Activated gamma-delta T cell (primary cell): ENCODE measurements around the gene PRUNE1.

Experiments
- DNase-seq: peaks from one replicate; lab custom pipeline; 2025; lab: John Stamatoyannopoulos, UW
- total RNA-seq, 2 donors: gene quantifications; one replicate each; lab custom pipeline; 2026; lab: John Stamatoyannopoulos, UW

Gene PRUNE1
- total RNA-seq, result 27.3 to 28.6 reads per million in 2 donors

DNA sequence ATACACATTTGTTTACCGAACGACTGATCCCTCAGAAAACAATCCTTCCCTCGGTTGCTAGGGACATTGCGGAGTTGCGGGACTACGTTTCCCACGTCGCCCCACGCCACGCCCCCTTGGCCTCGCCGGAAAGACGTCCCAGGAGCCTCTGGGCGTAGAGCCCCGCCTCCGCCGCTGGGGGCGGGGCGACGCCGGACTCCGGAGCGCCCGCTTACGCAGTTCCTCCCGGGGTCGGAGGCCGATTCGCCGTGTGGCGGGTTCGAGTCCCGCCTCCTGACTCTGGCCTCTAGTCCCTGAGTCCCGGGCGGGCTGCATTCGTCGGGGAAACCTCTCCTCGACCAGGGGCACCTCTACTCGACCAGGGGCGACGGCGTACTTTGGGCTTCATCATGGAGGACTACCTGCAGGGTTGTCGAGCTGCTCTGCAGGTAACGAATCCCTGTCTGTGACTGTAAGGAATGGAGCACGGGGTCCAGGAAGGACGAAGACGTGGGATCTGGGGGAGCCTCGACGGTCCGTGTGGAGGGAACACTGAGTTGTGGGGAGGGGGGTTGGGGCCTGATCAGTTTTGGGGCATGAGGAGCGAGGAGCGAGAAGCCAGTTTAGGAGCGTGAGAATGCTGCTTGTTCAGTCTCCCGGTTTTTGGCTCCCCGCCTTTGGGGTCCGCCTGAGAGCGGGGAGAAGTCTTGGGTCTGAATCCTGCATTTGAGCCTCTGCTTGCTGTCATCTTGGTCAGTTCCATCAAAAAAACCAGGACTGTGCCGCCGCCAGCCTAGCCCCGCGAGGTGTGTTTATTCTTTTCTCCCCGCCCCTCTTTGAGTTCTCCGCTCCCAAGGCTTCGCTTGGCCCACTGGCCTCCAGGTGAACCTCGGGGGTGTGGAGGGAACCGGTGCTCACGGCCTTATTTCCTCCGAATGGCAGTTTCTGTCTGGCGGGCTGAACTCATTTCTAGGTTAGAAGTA, at the start of gene PRUNE1:
PRUNE1 (plus strand) TSS at position 206 of the 962 bp plus-strand sequence; CDS start at position 390, 184 bp downstream.
- peak; percentile 94 for DNase-seq

- no peak for DNase-seq
Observed at GRCh38 chr1:150960646-150961045, 47.6 kb upstream of the PRUNE1 start.

DNA sequence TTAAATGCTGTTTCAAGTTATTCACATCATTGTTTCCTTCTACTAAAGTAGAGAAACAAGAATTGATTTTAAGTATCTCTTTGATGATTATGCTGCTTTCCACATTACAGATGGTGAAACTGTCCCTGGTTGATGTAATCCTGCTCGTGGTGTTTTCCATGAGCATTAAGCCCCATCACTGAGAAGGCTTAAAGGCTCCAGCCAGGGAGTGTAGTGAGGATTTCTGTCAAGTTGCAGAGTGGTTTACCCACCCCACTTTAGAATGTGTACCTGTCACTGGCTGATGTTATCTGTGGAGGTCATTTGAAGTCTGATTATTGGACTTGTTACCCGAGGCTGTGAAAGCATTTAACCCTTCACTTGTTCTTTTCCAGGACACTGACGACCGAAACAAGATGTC, 46.5 kb upstream of the PRUNE1 start:
- no peak for DNase-seq

DNA sequence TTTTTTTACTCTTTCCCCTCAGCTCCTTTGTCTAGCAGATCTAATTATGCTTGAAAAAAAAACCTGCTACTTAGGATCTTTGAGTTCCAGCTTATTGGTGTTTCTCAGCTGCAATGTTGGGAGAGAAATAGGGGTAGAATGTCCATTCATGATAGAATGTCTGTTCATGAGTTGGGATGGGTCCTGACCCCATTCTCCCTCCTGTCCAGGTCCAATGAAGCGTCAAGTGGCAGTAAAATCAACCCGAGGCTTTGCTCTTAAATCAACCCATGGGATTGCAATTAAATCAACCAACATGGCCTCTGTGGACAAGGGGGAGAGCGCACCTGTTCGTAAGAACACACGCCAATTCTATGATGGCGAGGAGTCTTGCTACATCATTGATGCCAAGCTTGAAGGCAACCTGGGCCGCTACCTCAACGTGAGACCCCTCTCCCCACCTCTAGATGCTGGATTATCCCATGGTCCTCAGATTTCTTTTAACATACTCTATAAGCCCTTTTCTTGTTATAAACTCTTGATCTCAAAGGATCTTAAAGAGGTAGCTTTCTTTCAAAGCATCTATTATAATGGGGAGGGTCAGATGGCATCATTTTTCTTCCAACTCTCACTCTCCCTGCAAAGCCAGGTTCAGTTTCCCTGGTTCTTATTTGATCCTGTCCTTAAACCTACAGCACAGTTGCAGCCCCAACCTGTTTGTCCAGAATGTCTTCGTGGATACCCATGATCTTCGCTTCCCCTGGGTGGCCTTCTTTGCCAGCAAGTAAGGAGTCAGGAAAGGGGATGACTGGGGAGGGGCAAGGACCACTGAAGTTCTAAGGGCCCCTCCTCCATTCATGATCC, 44.7 kb upstream of the PRUNE1 start:
- no peak for DNase-seq

GRCh38 chr1:150964164-150964489, 44.1 kb upstream of the PRUNE1 start:
- no peak for DNase-seq

DNA sequence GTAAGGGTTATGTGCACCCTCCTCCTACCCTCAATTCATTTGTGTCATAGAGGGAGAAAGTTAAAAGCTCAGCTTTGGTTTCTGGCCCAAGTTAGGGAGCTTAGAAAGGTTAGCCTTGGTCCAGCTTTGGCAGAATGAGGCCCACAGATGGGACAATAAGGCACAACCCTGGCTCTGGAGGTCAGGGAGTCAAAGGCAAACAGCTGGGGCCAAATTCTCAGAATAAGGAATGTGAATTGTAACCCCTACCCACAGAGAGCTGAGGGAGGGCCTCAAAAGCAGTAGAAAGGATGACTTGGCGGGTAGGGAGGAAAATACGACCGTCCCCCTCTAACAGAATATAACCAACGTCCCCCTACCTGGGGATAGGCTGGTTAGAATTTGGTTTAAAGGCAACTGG, 42.6 kb upstream of the PRUNE1 start:
- DNase-seq, result no peak

- DNase-seq, result no peak
Observed at GRCh38 chr1:150966011-150966410, 42.2 kb upstream of the PRUNE1 start.

- DNase-seq, result no peak
Observed at GRCh38 chr1:150967936-150968335, 40.3 kb upstream of the PRUNE1 start.

DNA sequence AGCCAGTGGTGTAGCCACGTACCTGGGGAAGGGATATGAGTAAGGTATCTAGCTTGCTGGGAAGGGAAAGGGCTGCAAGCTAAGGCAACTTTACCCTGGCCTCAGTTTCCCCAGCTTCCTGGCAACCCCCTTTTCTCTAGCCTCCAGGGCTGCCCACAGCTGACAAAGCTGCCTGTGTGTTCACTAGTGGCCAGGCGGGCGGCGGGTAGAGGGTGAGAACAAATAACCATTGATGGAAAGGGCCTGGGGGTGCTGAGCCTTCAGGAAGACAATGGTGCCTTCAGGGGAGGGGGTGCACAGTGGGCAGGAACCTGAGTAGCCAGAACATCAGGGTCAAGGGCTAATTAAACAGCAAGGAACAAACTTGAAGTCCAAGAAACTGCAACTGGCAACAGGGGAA, 39.8 kb upstream of the PRUNE1 start:
- no peak for DNase-seq

- DNase-seq, result no peak
Observed at GRCh38 chr1:150969626-150970025, 38.6 kb upstream of the PRUNE1 start.

DNA sequence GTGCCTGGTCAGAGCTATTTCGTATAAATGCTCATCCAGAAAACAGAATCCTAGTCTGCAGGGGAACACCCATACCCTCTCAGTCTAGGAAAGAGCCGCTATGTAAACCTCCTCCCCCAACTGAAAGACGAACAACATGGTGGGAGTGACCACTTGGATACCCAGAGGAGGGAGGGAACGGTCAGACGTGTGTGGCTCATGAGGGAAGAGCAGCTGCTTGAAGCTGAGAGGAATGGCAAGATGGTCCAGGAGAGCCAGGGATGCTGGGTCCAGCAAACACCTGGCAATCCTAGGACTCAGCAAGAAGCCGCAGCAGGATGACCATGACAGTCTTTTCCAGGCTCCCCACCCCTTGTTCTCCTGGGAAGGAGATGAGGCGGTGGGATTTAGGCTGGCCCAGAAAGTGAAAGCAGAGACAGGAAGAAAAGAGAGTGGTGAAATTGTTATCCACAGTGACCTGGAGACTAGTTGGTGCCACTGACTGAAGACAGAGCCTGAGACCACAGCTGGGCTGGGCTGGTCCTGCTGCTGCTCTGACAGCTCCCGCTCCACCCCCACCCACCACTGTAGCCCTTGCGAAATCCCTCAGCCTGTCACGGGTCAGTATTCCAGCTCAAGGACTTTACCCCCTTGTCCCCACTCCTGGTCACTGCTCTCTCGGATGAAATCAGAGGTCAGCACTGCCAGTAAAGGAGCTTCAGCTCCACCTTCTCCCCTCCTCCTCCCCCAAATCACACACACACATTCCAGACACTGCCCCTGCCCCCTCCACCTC, 37.3 kb upstream of the PRUNE1 start:
- no peak for DNase-seq

- DNase-seq, result no peak
Observed at GRCh38 chr1:150971583-150972416, 36.4 kb upstream of the PRUNE1 start.

- no peak for DNase-seq
Observed at GRCh38 chr1:150972417-150972940, 35.8 kb upstream of the PRUNE1 start.

GRCh38 chr1:150973258-150973835, 34.9 kb upstream of the PRUNE1 start:
- DNase-seq, result no peak

GRCh38 chr1:150973836-150974579, 34.2 kb upstream of the PRUNE1 start:
- DNase-seq, result peak; percentile 56

GRCh38 chr1:150974580-150975478, 33.4 kb upstream of the PRUNE1 start, which contains the start of gene CERS2:
Gene CERS2 (minus strand): TSS chr1:150974835. CDS start chr1:150969090, 5,745 bp downstream.
- peak; percentile 74 for DNase-seq

DNA sequence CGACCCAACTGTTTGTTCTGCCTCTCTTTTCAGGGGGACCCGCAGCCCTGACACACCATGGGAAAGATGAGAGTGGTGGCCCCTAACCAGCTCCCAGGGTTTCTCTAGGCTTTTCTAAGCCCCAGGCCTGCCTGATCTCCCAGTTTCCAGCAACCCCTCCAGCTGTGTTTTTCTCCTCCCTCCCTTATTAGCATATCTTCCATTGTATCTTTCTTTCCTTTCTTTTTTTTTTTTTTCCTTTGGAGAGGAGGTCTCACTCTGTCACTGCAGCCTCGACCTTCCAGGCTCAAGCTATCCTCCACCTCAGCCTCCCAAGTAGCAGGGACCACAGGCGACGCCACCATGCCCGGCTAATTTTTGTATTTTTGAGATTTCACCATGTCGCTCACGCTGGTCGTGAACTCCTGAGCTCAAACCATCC, 31.8 kb upstream of the PRUNE1 start:
- no peak for DNase-seq

DNA sequence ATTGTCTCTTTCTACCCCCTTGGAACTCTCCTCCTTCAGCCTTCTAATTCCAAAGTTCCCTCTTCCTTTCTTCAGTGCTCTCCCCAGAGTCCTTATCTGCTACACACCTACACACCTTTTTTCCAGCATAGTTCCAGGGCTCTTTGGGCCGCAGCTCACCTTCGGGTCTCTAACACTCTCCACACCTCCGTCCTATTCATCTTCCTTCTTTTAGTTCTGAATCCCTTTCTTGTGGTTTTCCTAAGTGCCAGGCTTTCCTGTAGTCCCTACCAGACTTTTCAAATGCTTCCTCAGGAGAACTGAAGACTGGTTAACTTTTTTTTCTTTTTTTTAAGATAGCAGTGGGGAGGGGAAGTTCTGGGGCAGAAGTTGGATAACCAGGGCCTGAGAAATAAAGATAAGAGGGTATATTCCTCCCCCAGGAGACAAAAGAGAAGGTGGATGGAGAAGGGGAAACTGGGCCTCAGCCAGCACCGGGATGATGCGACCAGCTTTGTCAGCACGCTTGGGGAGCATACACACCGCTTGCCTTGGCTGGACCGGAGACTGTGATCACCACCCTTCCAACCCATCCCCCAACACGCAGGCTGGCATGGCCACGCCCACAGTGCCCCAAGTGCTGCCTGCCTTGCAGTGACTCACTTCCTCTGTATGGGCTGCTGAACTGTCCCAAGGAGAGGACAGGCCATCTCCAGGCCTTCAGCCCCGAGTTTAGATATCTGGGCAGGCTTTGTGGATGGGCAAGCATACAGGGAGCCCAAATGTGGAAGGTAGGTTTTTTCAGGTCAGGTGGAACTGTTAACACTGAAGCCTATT, 31.2 kb upstream of the PRUNE1 start:
- DNase-seq, result peak; percentile 36
